OCI-LY3 (cell line): ENCODE measurements around the gene SIMC1.
"Not testable (repeated sequence)": the region's sequence is repeated elsewhere in the genome, so short reads cannot be mapped to it uniquely, and the experiment has no call there.

Experiments used
- CTCF ChIP-seq: fragments of 200-600, 300-600 bp; sonication (generic); IDR thresholded peaks from 2 replicates; pipeline ENCODE4 v1.5.1; 2014; ENCODE audit warnings: antibody characterized with exemption, low read length, low read depth
- EZH2phosphoT487 ChIP-seq: fragments of 200-600 bp; shearing (Covaris generic); IDR thresholded peaks from 2 replicates; pipeline ENCODE4 v1.6.1; 2018; ENCODE audit warnings: antibody characterized with exemption, mixed run types, low read depth

- TF ChIP-seq CTCF, EZH2phosphoT487: not testable (repeated sequence)
Observed at GRCh38 chr5:176252171-176252570, 13.9 kb downstream of the SIMC1 start.
